IMR-90 (cell line): ENCODE results near the gene PUM2. TPM values are rescaled to one million over a fixed set of nuclear protein-coding genes. Genes with fewer than 3 reads are reported as not detected.

ENCODE experiments used
- ATAC-seq: fragments of 200-7000 bp; cut with Tn5 transposase; 2 replicates; pipeline ENCODE4 v1.9.1; 2020; ENCODE audit warnings: low read depth, mild to moderate bottlenecking, moderate library complexity
- BruUV-seq: library from RNA; stranded (reverse); fragments of 400-500 nt; replicated peaks from 2 replicates; lab custom pipeline; 2021; lab: Mats Ljungman, UMichigan
- CTCF ChIA-PET: fragments of 300-600 bp; formaldehyde crosslinking; extraction: SDS; loops from one replicate; lab custom pipeline; 2021; ENCODE audit warnings: antibody characterized with exemption; lab: Yijun Ruan, JAX
- POLR2A ChIA-PET: fragments of 300-600 bp; sonication (Branson Sonifier 250); formaldehyde crosslinking; loops from one replicate; lab custom pipeline; 2022; ENCODE audit warnings: antibody characterized with exemption; ENCODE audit not compliant: unreplicated experiment; lab: Charles Lee
- DNase-seq: peaks from one replicate; pipeline ENCODE4 v3.0.0; 2013
- H2AFZ ChIP-seq: replicated peaks from 2 replicates; pipeline ENCODE3; 2013; ENCODE audit warnings: low read length, mild to moderate bottlenecking; ENCODE audit not compliant: poor library complexity
- H2AK5ac ChIP-seq: 2 replicates; pipeline ENCODE4 v1.6.1; 2013; ENCODE audit warnings: low read depth, low read length, inconsistent platforms
- H2AK9ac ChIP-seq: replicated peaks from 2 replicates; pipeline ENCODE3; 2013; ENCODE audit warnings: mild to moderate bottlenecking, low read depth, low read length, moderate library complexity; ENCODE audit not compliant: poor library complexity
- H2BK120ac ChIP-seq: 2 replicates; pipeline ENCODE4 v1.6.1; 2013; ENCODE audit warnings: low read depth, low read length, inconsistent platforms
- H2BK15ac ChIP-seq: 3 replicates; pipeline ENCODE4 v1.6.1; 2013; ENCODE audit warnings: low read depth, low read length, inconsistent platforms
- H2BK20ac ChIP-seq: 2 replicates; pipeline ENCODE4 v1.6.1; 2013; ENCODE audit warnings: low read depth, mild to moderate bottlenecking, inconsistent platforms, low read length, moderate library complexity
- H2BK5ac ChIP-seq: 2 replicates; pipeline ENCODE4 v1.6.1; 2013; ENCODE audit warnings: mild to moderate bottlenecking, low read depth, low read length, inconsistent platforms; ENCODE audit not compliant: poor library complexity, severe bottlenecking
- H3K14ac ChIP-seq: replicated peaks from 2 replicates; pipeline ENCODE4 v1.6.1; 2013; ENCODE audit warnings: low read depth, low read length, inconsistent platforms
- H3K18ac ChIP-seq: 2 replicates; pipeline ENCODE4 v1.6.1; 2013; ENCODE audit warnings: low read depth, low read length, control low read depth
- H3K23ac ChIP-seq: 2 replicates; pipeline ENCODE4 v1.6.1; 2013; ENCODE audit warnings: low read depth, low read length, inconsistent platforms
- H3K27ac ChIP-seq: 2 replicates; pipeline ENCODE4 v1.5.1; 2013; ENCODE audit warnings: mild to moderate bottlenecking, control low read depth, low read length; ENCODE audit not compliant: insufficient read depth
- H3K27me3 ChIP-seq: 2 replicates; pipeline ENCODE4 v1.6.1; 2013; ENCODE audit warnings: low read length; ENCODE audit not compliant: control insufficient read depth, insufficient read depth
- H3K36me3 ChIP-seq: 2 replicates; pipeline ENCODE4 v1.6.1; 2013; ENCODE audit warnings: low read length, mixed read lengths; ENCODE audit not compliant: control insufficient read depth, insufficient read depth
- H3K4ac ChIP-seq: 2 replicates; pipeline ENCODE4 v1.6.1; 2013; ENCODE audit warnings: low read depth, low read length, inconsistent platforms
- H3K4me1 ChIP-seq: 2 replicates; pipeline ENCODE4 v1.6.1; 2013; ENCODE audit warnings: low read length, mixed read lengths; ENCODE audit not compliant: control insufficient read depth, insufficient read depth
- H3K4me2 ChIP-seq: 2 replicates; pipeline ENCODE4 v1.6.1; 2013; ENCODE audit warnings: low read depth, mild to moderate bottlenecking, control low read depth, low read length, moderate library complexity
- H3K4me3 ChIP-seq: 2 replicates; pipeline ENCODE4 v1.5.1; 2013; ENCODE audit warnings: low read depth, mild to moderate bottlenecking, control low read depth, low read length, moderate library complexity; ENCODE audit not compliant: insufficient read depth
- H3K56ac ChIP-seq: 2 replicates; pipeline ENCODE4 v1.6.1; 2013; ENCODE audit warnings: low read length, inconsistent platforms; ENCODE audit not compliant: insufficient read depth; ENCODE audit errors: extremely low read depth
- H3K79me1 ChIP-seq, 2 experiments: 2 replicates each; pipeline ENCODE4 v1.6.1; 2013; ENCODE audit warnings: low read length in 2 of 2, inconsistent platforms in 1 of 2, low read depth in 1 of 2
- H3K9ac ChIP-seq: 2 replicates; pipeline ENCODE4 v1.6.1; 2013; ENCODE audit warnings: low read depth, low read length, control low read depth
- H3K9me1 ChIP-seq: 2 replicates; pipeline ENCODE4 v1.6.1; 2013; ENCODE audit warnings: low read length, inconsistent platforms; ENCODE audit not compliant: insufficient read depth
- H3K9me3 ChIP-seq: 2 replicates; pipeline ENCODE4 v1.6.1; 2013; ENCODE audit warnings: low read length; ENCODE audit not compliant: control insufficient read depth, insufficient read depth
- H4K20me1 ChIP-seq: 2 replicates; pipeline ENCODE4 v1.6.1; 2013; ENCODE audit warnings: low read length, inconsistent platforms; ENCODE audit not compliant: insufficient read depth
- H4K5ac ChIP-seq: 2 replicates; pipeline ENCODE4 v1.6.1; 2013; ENCODE audit warnings: mild to moderate bottlenecking, low read depth, low read length, control low read depth
- H4K8ac ChIP-seq, 2 experiments: 2 replicates each; pipeline ENCODE4 v1.6.1; 2013; ENCODE audit warnings: low read depth in 2 of 2, low read length in 2 of 2, control low read depth in 1 of 2, inconsistent platforms in 1 of 2
- H4K91ac ChIP-seq: 2 replicates; pipeline ENCODE4 v1.6.1; 2013; ENCODE audit warnings: low read depth, low read length, inconsistent platforms; ENCODE audit not compliant: insufficient read depth
- BHLHE40 ChIP-seq: fragments of 150-350 bp; IDR thresholded peaks from 2 replicates; pipeline ENCODE4 v1.6.1; 2016; ENCODE audit warnings: mild to moderate bottlenecking, low read depth, low read length
- CEBPB ChIP-seq: IDR thresholded peaks from 2 replicates; pipeline ENCODE4 v1.6.1; 2012; ENCODE audit warnings: low read depth, low read length, improper control_type of control experiment
- CHD1 ChIP-seq: IDR thresholded peaks from 2 replicates; pipeline ENCODE4 v1.6.1; 2012; ENCODE audit warnings: low read depth, low read length, improper control_type of control experiment
- FOS ChIP-seq: fragments of 150-350 bp; IDR thresholded peaks from 2 replicates; pipeline ENCODE4 v1.6.1; 2016; ENCODE audit warnings: low read depth, low read length
- MAFK ChIP-seq: IDR thresholded peaks from 2 replicates; pipeline ENCODE4 v1.6.1; 2012; ENCODE audit warnings: low read depth, low read length, improper control_type of control experiment
- MAZ ChIP-seq: IDR thresholded peaks from 2 replicates; pipeline ENCODE4 v1.6.1; 2012; ENCODE audit warnings: low read depth, mild to moderate bottlenecking, low read length, improper control_type of control experiment, moderate library complexity, borderline replicate concordance
- MXI1 ChIP-seq: IDR thresholded peaks from 2 replicates; pipeline ENCODE4 v1.6.1; 2012; ENCODE audit warnings: low read depth, mild to moderate bottlenecking, low read length, moderate library complexity, borderline replicate concordance
- NFE2L2 ChIP-seq: fragments of 150-350 bp; IDR thresholded peaks from 2 replicates; pipeline ENCODE4 v1.6.1; 2016; ENCODE audit warnings: low read depth, mild to moderate bottlenecking, low read length
- POLR2A ChIP-seq: IDR thresholded peaks from 2 replicates; pipeline ENCODE4 v1.6.1; 2012; ENCODE audit warnings: mild to moderate bottlenecking, low read depth, low read length
- RAD21 ChIP-seq: IDR thresholded peaks from 2 replicates; pipeline ENCODE4 v1.6.1; 2012; ENCODE audit warnings: low read length, improper control_type of control experiment
- RCOR1 ChIP-seq: IDR thresholded peaks from 2 replicates; pipeline ENCODE4 v1.6.1; 2012; ENCODE audit warnings: mild to moderate bottlenecking, low read length, improper control_type of control experiment; ENCODE audit not compliant: insufficient replicate concordance
- RFX5 ChIP-seq: IDR thresholded peaks from 2 replicates; pipeline ENCODE4 v1.8.0; 2012; ENCODE audit warnings: low read depth, mild to moderate bottlenecking, low read length, moderate library complexity
- SMC3 ChIP-seq: fragments of 150-350 bp; IDR thresholded peaks from 2 replicates; pipeline ENCODE4 v1.6.1; 2016; ENCODE audit warnings: low read depth, mild to moderate bottlenecking, antibody characterized with exemption, low read length, moderate library complexity
- WGBS, 2 experiments: methylation state at CpG; one replicate each; pipeline versions ENCODE4 v1.1.5 to v1.1.7; 2013; ENCODE audit warnings: missing lambda C conversion rate in 2 of 2; ENCODE audit not compliant: insufficient read length in 1 of 2; ENCODE audit errors: extremely low coverage in 2 of 2; 5-methylcytosine and 5-hydroxymethylcytosine counted together
- dilution Hi-C: fragments of 300-500 bp; cut with HindIII; formaldehyde crosslinking; loops from one replicate; pipeline ENCODE4 v1.14.3; 2018; ENCODE audit warnings: low sequenced_read_pairs; ENCODE audit not compliant: unreplicated experiment
- in situ Hi-C: fragments of 300-500 bp; cut with MboI; formaldehyde crosslinking; loops from 3 replicates; pipeline ENCODE4 v1.14.3; 2019; ENCODE audit warnings: low sequenced_read_pairs, inconsistent platforms, mixed read lengths
- intact Hi-C: fragments of 100-400 bp; cut with micrococcal nuclease; formaldehyde crosslinking; loops from 2 replicates; pipeline ENCODE4 v1.10.0; 2022
- polyA plus RNA-seq, 3 experiments: library from polyadenylated mRNA; depleted of rRNA; stranded (reverse); fragments of >200 nt; gene quantifications; 2 replicates each; pipeline ENCODE4 v1.2.3, GENCODE V29; 2012; ENCODE audit warnings: low replicate concordance in 1 of 3
- total RNA-seq: library from RNA; depleted of rRNA; stranded (reverse); fragments of >200 nt; gene quantifications from 2 replicates; pipeline ENCODE4 v1.2.3, GENCODE V29; 2012
- TF ChIP-seq, protein P1 (sequence below): fragments of 150-350 bp; IDR thresholded peaks from 2 replicates; pipeline ENCODE4 v1.6.1; 2017; ENCODE audit warnings: mild to moderate bottlenecking, antibody characterized with exemption, low read length, low read depth
- TF ChIP-seq, protein P2 (sequence below): conservative IDR thresholded peaks from 2 replicates; pipeline ENCODE4 v1.5.1; 2012; ENCODE audit warnings: mild to moderate bottlenecking, low read depth, low read length, improper control_type of control experiment
- TF ChIP-seq, protein P3 (sequence below): fragments of 150-350 bp; IDR thresholded peaks from 2 replicates; pipeline ENCODE4 v1.6.1; 2016; ENCODE audit warnings: low read depth, mild to moderate bottlenecking, low read length, moderate library complexity, borderline replicate concordance

PUM2 gene
- total and polyA plus RNA-seq, 2 of the 4 experiments (the other 2 are of a cell fraction) = 18.8 to 38.4 TPM

DNA sequence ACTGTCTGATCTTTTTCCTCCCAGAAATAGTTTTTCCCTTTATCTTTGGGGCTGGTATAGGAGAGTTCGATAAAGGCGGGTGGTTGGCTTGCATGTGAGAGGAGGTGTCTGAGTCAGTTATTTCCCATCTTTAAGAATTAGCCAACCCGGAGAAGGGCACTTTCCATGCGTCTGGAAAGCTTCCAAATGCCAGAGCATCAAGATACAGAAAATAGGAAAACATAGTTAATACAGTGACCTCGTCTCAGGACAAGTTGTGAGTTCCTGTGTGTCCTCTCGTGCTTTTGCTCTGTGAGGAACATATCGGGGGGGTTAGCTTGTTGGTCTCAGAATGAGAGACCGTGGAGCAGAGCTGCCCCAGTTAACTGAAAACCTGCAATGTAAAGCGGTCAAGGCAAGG, 18.7 kb upstream of the PUM2 start:
- CTCF ChIA-PET = interaction anchor here (1.7 kb wide), 1 partner anchor 43 kb away, joined by 4 read pairs; no protein-coding TSS in a partner anchor
- TF ChIP-seq MAFK (no peak), NFE2L2 (no peak), SMC3 (no peak), CHD1 (no peak), MAZ (no peak), FOS (no peak), RCOR1 (no peak), RAD21 (no peak), RFX5 (no peak), MXI1 (no peak), POLR2A (no peak), CEBPB (no peak), BHLHE40 (no peak)
- TF ChIP-seq, protein P1, sequence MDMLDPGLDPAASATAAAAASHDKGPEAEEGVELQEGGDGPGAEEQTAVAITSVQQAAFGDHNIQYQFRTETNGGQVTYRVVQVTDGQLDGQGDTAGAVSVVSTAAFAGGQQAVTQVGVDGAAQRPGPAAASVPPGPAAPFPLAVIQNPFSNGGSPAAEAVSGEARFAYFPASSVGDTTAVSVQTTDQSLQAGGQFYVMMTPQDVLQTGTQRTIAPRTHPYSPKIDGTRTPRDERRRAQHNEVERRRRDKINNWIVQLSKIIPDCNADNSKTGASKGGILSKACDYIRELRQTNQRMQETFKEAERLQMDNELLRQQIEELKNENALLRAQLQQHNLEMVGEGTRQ = no peak
- TF ChIP-seq, protein P2, sequence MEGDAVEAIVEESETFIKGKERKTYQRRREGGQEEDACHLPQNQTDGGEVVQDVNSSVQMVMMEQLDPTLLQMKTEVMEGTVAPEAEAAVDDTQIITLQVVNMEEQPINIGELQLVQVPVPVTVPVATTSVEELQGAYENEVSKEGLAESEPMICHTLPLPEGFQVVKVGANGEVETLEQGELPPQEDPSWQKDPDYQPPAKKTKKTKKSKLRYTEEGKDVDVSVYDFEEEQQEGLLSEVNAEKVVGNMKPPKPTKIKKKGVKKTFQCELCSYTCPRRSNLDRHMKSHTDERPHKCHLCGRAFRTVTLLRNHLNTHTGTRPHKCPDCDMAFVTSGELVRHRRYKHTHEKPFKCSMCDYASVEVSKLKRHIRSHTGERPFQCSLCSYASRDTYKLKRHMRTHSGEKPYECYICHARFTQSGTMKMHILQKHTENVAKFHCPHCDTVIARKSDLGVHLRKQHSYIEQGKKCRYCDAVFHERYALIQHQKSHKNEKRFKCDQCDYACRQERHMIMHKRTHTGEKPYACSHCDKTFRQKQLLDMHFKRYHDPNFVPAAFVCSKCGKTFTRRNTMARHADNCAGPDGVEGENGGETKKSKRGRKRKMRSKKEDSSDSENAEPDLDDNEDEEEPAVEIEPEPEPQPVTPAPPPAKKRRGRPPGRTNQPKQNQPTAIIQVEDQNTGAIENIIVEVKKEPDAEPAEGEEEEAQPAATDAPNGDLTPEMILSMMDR = no peak
- TF ChIP-seq, protein P3, sequence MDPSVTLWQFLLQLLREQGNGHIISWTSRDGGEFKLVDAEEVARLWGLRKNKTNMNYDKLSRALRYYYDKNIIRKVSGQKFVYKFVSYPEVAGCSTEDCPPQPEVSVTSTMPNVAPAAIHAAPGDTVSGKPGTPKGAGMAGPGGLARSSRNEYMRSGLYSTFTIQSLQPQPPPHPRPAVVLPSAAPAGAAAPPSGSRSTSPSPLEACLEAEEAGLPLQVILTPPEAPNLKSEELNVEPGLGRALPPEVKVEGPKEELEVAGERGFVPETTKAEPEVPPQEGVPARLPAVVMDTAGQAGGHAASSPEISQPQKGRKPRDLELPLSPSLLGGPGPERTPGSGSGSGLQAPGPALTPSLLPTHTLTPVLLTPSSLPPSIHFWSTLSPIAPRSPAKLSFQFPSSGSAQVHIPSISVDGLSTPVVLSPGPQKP = no peak
- POLR2A ChIA-PET = interaction anchor here (0.6 kb wide), 1 partner anchor 55 kb away, joined by 4 read pairs; no protein-coding TSS in a partner anchor

More for the DNA sequence above, 18.7 kb upstream of the PUM2 start:
- Histone ChIP-seq H3K79me1 (no peaks in the 10 kb centered on the region), H2AK9ac (no peak overlapping the region), H3K4me1 (peaks cover 11% of the 10 kb centered on the region), H3K9me3 (no peaks in the 10 kb centered on the region), H2BK20ac (no peak overlapping the region), H3K14ac (no peak overlapping the region), H3K9ac (no peak overlapping the region), H2AK5ac (no peak overlapping the region), H4K8ac (no peak overlapping the region), H4K5ac (no peak overlapping the region), H3K4me2 (no peak overlapping the region), H3K56ac (no peak overlapping the region), H3K23ac (no peak overlapping the region), H3K18ac (no peak overlapping the region), H3K4ac (no peak overlapping the region), H3K27ac (no peak overlapping the region), H2BK120ac (no peak overlapping the region), H2BK15ac (no peak overlapping the region), H2AFZ (no peak overlapping the region), H3K36me3 (no peaks in the 10 kb centered on the region), H3K27me3 (no peaks in the 10 kb centered on the region), H4K20me1 (no peaks in the 10 kb centered on the region; the same call in 1 of the 2 replicates), H4K91ac (no peak overlapping the region), H3K9me1 (peaks cover 4% of the 10 kb centered on the region), H3K4me3 (no peak overlapping the region), H2BK5ac (no peak overlapping the region)
- dilution Hi-C loops (no loop called here), in situ Hi-C loops (no loop called here), intact Hi-C loops (no loop called here)
- no peak for DNase-seq
- no peak for ATAC-seq
- WGBS, 2 experiments = 70% methylated on average over 4 of the region's 9 CpGs; no CpG with 5 or more reads in 1 of the 2 experiments
- no TSS peak for BruUV-seq
